Glutamatergic neuron (in vitro differentiated cells): ENCODE data around the gene GPR156. TPM values are rescaled to one million over a fixed set of nuclear protein-coding genes. Genes with fewer than 3 reads are reported as not detected.

Experiments
- DNase-seq: peaks from one replicate; pipeline ENCODE4 v3.0.0; 2022
- H3K27ac Mint-ChIP-seq: one replicate; pipeline ENCODE4 v1.8.0; 2020; ENCODE audit warnings: mild to moderate bottlenecking, mixed read lengths, inconsistent platforms; ENCODE audit not compliant: unreplicated experiment
- H3K27me3 Mint-ChIP-seq: one replicate; pipeline ENCODE4 v1.8.0; 2020; ENCODE audit warnings: mild to moderate bottlenecking, moderate library complexity, mixed read lengths, inconsistent platforms; ENCODE audit not compliant: unreplicated experiment
- H3K36me3 Mint-ChIP-seq: one replicate; pipeline ENCODE4 v1.8.0; 2020; ENCODE audit warnings: mild to moderate bottlenecking, mixed read lengths, inconsistent platforms; ENCODE audit not compliant: unreplicated experiment
- H3K4me1 Mint-ChIP-seq: one replicate; pipeline ENCODE4 v1.8.0; 2020; ENCODE audit warnings: mild to moderate bottlenecking, low read depth, mixed read lengths, inconsistent platforms; ENCODE audit not compliant: unreplicated experiment
- H3K4me3 Mint-ChIP-seq: one replicate; pipeline ENCODE4 v1.8.0; 2020; ENCODE audit warnings: mild to moderate bottlenecking, mixed read lengths, inconsistent platforms; ENCODE audit not compliant: unreplicated experiment
- H3K9me3 Mint-ChIP-seq: one replicate; pipeline ENCODE4 v1.8.0; 2020; ENCODE audit warnings: mild to moderate bottlenecking, moderate library complexity, mixed read lengths, inconsistent platforms; ENCODE audit not compliant: unreplicated experiment
- total RNA-seq: library from RNA; stranded (reverse); fragmentation: NEBNext Ultra II Directional; extraction: Animal tissue kit (Norgen Biotek cat#: 25700); gene quantifications from one replicate; pipeline ENCODE4 v1.2.1, GENCODE V29; 2021; ENCODE audit not compliant: unreplicated experiment
- TF ChIP-seq, protein P1 (sequence below): fragments of 200-600 bp; sonication (generic); IDR thresholded peaks from one replicate; pipeline ENCODE4 v1.5.0; 2021; ENCODE audit not compliant: partially characterized antibody, unreplicated experiment

The GPR156 gene
- total RNA-seq, 1 donor from 2014 or later = 0.83 TPM

DNA sequence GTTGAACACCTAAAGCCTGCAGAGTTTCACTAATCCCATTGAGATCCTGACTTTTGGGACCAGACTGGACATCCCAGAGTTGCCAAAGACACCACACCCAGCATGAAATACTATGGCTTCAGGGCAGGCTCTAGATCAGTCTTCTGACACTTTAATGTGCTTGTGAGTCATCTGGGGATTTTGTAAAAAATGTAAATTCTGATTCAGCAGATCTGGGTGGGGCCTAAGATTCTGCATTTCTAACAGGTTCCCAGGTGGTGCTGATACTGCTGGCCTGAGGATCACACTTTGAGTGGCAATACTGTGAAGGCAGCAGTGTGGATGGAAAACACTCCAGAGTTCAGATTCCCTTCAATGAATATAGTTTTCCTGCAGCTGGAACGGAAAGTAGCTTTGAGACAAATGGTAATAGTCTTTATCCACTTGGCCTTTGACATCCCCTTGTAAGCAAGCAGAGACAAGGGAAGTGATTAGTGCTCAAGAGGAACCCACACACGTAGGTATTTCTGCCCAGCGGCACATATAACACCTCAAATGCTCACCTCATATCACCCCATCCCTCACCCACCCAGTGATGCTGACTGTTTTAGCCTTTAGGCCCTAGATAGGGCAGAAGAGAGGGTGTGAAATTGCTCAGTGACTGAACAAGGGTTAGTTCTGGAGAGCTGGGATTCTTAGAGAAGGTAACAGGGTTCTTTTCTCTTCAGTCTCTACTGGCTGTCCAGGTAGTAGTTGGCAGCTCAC lies 139.3 kb downstream of the GPR156 start:
- Mint-ChIP-seq H3K4me3 (no peak overlapping the region), H3K36me3 (no peaks in the 10 kb centered on the region), H3K9me3 (no peaks in the 10 kb centered on the region), H3K27ac (no peak overlapping the region), H3K27me3 (peaks cover 4% of the 10 kb centered on the region), H3K4me1 (no peaks in the 10 kb centered on the region)
- no peak for DNase-seq
- TF ChIP-seq, protein P1, sequence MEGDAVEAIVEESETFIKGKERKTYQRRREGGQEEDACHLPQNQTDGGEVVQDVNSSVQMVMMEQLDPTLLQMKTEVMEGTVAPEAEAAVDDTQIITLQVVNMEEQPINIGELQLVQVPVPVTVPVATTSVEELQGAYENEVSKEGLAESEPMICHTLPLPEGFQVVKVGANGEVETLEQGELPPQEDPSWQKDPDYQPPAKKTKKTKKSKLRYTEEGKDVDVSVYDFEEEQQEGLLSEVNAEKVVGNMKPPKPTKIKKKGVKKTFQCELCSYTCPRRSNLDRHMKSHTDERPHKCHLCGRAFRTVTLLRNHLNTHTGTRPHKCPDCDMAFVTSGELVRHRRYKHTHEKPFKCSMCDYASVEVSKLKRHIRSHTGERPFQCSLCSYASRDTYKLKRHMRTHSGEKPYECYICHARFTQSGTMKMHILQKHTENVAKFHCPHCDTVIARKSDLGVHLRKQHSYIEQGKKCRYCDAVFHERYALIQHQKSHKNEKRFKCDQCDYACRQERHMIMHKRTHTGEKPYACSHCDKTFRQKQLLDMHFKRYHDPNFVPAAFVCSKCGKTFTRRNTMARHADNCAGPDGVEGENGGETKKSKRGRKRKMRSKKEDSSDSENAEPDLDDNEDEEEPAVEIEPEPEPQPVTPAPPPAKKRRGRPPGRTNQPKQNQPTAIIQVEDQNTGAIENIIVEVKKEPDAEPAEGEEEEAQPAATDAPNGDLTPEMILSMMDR = no peak

GRCh38 chr3:120144267-120144666 lies 140.8 kb downstream of the GPR156 start:
- Mint-ChIP-seq H3K4me3 (no peak overlapping the region), H3K9me3 (no peaks in the 10 kb centered on the region), H3K27me3 (peaks cover 1% of the 10 kb centered on the region), H3K4me1 (no peaks in the 10 kb centered on the region), H3K36me3 (no peaks in the 10 kb centered on the region), H3K27ac (no peak overlapping the region)
- no peak for DNase-seq
- TF ChIP-seq, protein P1 = no peak

GRCh38 chr3:120143676-120144075 lies 141.3 kb downstream of the GPR156 start:
- peaks cover 1% of the 10 kb centered on the region for H3K27me3 Mint-ChIP-seq
- no peak overlapping the region for H3K27ac Mint-ChIP-seq
- DNase-seq = no peak
- no peaks in the 10 kb centered on the region for H3K4me1 Mint-ChIP-seq
- H3K9me3 Mint-ChIP-seq = no peaks in the 10 kb centered on the region
- no peaks in the 10 kb centered on the region for H3K36me3 Mint-ChIP-seq
- TF ChIP-seq, protein P1 = no peak
- no peak overlapping the region for H3K4me3 Mint-ChIP-seq

DNA sequence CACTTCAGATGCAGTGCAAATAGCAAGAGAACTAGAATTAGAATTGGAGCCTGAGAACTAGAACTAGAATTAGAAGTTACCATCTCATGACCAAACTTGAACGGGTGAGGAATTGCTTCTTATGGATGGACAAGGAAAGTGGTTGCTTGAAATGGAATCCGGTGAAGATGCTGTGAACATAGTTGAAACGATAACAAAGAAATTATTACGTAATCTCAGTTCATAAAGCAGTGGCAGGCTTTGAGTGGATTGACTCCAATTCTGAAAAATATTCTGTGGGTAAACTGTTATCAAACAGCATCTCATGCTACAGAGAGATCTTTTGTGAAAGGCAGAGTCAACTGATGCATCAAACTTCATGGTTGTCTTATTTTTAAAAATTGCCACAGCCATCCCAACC lies 142.8 kb downstream of the GPR156 start:
- H3K4me3 Mint-ChIP-seq = no peak overlapping the region
- TF ChIP-seq, protein P1 = no peak
- DNase-seq = no peak
- H3K9me3 Mint-ChIP-seq = no peaks in the 10 kb centered on the region
- no peaks in the 10 kb centered on the region for H3K4me1 Mint-ChIP-seq
- H3K36me3 Mint-ChIP-seq = no peaks in the 10 kb centered on the region
- H3K27ac Mint-ChIP-seq = no peak overlapping the region
- H3K27me3 Mint-ChIP-seq = no peaks in the 10 kb centered on the region

- Mint-ChIP-seq H3K27ac (no peak overlapping the region), H3K4me3 (no peak overlapping the region), H3K9me3 (no peaks in the 10 kb centered on the region), H3K4me1 (no peaks in the 10 kb centered on the region), H3K36me3 (no peaks in the 10 kb centered on the region), H3K27me3 (no peaks in the 10 kb centered on the region)
- no peak for DNase-seq
- TF ChIP-seq, protein P1 = no peak
These were observed 144.8 kb downstream of the GPR156 start for GRCh38 chr3:120140098-120140742.
